ENCODE results near the gene NDUFS3. TPM values are rescaled to one million over a fixed set of nuclear protein-coding genes. Genes with fewer than 3 reads are reported as not detected.

Gene NDUFS3
- total RNA-seq, 2 experiments from 2014 or later: 129 to 138 TPM

DNA sequence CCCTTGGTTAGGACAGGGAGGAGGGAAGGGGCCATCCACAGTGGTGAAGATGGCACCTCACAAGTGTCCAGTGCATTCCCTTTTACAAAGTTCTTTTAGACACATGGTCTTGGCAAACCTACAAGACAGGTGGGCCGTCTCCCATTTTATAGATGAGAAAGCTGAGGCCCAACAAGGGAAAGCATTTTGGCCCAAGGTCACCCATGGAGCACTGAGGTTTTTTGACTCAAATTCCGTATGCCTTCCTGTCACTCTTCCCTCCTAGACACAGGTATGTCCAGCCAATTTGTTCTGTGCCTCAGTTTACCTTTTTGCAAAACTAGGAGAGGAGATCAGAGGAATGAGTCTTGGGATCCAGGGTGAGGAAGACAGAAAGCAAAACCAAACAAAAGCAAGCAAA, 14.1 kb downstream of the NDUFS3 start:
- Mint-ChIP-seq H3K27ac (no peak overlapping the region), H3K4me1 (ENCODE audit: low read depth) (peaks cover 5% of the 10 kb centered on the region), H3K27me3 (peaks cover 29% of the 10 kb centered on the region), H3K4me3 (no peak overlapping the region), H3K9me3 (no peaks in the 10 kb centered on the region), H3K36me3 (ENCODE audit: low read depth) (no peaks in the 10 kb centered on the region)
- intact Hi-C loops (cut with micrococcal nuclease): no loop called here
- POLR2A ChIA-PET: interaction anchor here (1.3 to 2.0 kb wide), 3 partner anchors 11 to 19 kb away, joined by 3 to 5 read pairs (median 3); partner anchors contain the start of genes KBTBD4 and NDUFS3
- TF ChIP-seq, protein P1, sequence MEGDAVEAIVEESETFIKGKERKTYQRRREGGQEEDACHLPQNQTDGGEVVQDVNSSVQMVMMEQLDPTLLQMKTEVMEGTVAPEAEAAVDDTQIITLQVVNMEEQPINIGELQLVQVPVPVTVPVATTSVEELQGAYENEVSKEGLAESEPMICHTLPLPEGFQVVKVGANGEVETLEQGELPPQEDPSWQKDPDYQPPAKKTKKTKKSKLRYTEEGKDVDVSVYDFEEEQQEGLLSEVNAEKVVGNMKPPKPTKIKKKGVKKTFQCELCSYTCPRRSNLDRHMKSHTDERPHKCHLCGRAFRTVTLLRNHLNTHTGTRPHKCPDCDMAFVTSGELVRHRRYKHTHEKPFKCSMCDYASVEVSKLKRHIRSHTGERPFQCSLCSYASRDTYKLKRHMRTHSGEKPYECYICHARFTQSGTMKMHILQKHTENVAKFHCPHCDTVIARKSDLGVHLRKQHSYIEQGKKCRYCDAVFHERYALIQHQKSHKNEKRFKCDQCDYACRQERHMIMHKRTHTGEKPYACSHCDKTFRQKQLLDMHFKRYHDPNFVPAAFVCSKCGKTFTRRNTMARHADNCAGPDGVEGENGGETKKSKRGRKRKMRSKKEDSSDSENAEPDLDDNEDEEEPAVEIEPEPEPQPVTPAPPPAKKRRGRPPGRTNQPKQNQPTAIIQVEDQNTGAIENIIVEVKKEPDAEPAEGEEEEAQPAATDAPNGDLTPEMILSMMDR (IDR thresholded peaks at IDR 0.05): no peak
- CTCF ChIA-PET: no interaction called here
- ATAC-seq (no peak), DNase-seq (no peak)

DNA sequence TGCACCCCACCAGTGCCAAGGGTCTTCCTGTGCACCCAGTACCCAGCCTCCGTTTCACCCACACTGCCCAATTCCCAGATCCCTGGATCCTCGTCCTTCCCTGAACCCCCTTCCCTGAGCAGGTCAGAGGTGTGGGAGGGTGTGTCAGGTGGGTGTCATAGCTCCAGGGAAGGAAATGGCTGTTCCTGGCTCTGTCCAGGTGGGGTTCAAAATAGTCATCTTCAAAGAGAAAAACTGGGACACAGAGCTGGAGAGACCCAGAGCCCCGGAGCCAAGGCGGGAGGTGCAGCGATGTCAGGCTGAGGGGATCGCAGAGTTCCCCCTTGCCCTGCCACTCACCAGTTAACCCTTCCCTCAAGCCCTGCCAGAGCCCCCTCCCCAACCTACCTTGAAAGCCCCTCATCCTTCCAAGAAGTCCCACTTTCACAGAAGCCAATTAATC, 14.6 kb downstream of the NDUFS3 start:
- Mint-ChIP-seq H3K27me3 (peaks cover 29% of the 10 kb centered on the region), H3K27ac (no peak overlapping the region), H3K36me3 (ENCODE audit: low read depth) (no peaks in the 10 kb centered on the region), H3K9me3 (no peaks in the 10 kb centered on the region), H3K4me3 (no peak overlapping the region), H3K4me1 (ENCODE audit: low read depth) (peaks cover 5% of the 10 kb centered on the region)
- ATAC-seq (no peak), DNase-seq (no peak)
- intact Hi-C loops (cut with micrococcal nuclease): no loop called here
- TF ChIP-seq, protein P1 (IDR thresholded peaks at IDR 0.05): no peak
- ChIA-PET CTCF (no interaction called here), POLR2A (interaction anchor here (0.8 to 2.0 kb wide), 3 partner anchors 14 to 23 kb away, joined by 3 to 5 read pairs (median 5); partner anchors contain the start of genes KBTBD4 and NDUFS3)

DNA sequence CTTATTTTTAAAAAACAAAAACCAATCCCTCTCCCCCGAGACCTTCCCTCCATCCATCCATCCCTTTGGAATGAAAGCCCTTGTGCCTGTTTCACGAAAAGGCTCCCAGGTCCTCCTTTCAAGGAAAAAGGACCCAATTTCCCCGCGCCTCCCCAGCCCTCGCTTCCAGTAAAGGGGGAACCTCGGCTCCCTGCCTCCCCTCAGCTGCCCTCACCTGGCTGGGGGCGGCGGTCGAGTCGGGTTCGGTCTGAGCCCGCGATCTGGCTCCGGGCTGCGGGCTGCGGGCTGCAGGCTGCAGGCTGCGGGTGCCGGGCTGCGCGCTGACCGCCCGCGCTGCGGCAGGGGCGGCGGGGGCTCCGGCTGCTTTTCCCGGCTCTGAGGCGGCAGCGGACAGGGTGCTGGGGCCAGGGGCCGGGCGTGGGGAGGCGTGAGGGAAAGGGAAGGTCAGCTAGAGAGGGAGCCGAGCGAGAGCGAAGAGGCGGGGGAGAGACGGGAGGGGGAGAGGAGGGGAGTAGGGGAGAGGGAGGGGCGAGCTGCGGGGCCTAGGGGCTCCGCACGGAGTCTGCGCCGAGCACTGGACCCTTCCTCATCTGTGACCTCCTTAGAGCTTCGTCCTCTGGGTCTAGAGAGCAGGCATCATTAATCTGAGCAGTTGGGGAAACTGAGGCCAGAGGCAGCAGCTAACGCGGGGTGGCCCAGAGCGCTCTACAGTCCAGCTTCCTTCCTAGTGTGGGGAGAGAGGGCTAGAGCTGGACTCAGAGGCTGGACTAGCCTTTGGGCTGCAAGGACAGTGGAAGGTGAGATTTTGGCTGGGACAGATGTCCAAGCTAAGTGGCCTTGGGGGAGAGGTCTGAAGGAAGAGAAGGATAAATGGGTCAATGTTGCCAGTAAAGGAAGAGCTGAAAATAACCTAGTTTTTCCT, 15.3 kb downstream of the NDUFS3 start, which contains the start of gene C1QTNF4:
Gene C1QTNF4 (minus strand): TSS at position 478 of the 922 bp plus-strand sequence. CDS start 3,601 bp downstream, outside the sequence.
- peaks cover 29% of the 10 kb centered on the region for H3K27me3 Mint-ChIP-seq
- H3K9me3 Mint-ChIP-seq: no peaks in the 10 kb centered on the region
- H3K4me3 Mint-ChIP-seq: no peak within 1 kb of the TSS
- peaks cover 5% of the 10 kb centered on the region for H3K4me1 Mint-ChIP-seq (ENCODE audit: low read depth)
- intact Hi-C loops (cut with micrococcal nuclease): no loop called here
- no peak within 1 kb of the TSS for H3K27ac Mint-ChIP-seq
- no peak for DNase-seq
- POLR2A ChIA-PET: interaction anchor here (0.8 to 2.0 kb wide), 2 partner anchors 15 to 22 kb away, joined by 5 read pairs; partner anchors contain the start of genes KBTBD4 and NDUFS3
- ATAC-seq: no peak
- H3K36me3 Mint-ChIP-seq (ENCODE audit: low read depth): no peaks in the 10 kb centered on the region
- CTCF ChIA-PET: interaction anchor here (1.5 to 1.6 kb wide), 2 partner anchors 26 to 220 kb away, joined by 3 read pairs; no protein-coding TSS in a partner anchor
- TF ChIP-seq, protein P1 (IDR thresholded peaks at IDR 0.05): no peak

DNA sequence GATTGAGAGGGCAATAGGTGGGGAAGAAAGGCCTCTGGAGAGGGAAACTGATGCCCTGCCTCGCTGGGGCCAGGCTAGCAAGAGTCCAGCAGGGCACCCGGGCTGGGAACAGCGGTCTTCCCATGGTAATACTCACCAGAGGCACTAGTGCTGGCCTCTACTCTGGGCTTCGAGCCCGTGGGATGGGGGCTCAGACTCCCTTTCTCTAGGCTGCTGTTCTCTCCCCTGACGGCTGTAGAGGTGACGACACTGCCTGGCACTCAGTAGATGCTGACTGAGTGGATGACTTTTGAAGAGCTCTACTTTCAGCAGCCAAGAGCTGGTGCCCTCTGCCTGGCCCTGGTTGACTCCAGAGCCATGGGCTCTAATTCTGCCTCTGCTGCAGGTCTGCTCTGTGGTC, 16.2 kb downstream of the NDUFS3 start:
- TF ChIP-seq, protein P1 (IDR thresholded peaks at IDR 0.05): no peak
- H3K36me3 Mint-ChIP-seq (ENCODE audit: low read depth): no peaks in the 10 kb centered on the region
- DNase-seq: no peak
- H3K9me3 Mint-ChIP-seq: no peaks in the 10 kb centered on the region
- CTCF ChIA-PET: interaction anchor here (1.5 to 1.6 kb wide), 2 partner anchors 25 to 221 kb away, joined by 3 read pairs; no protein-coding TSS in a partner anchor
- peaks cover 5% of the 10 kb centered on the region for H3K4me1 Mint-ChIP-seq (ENCODE audit: low read depth)
- POLR2A ChIA-PET: interaction anchor here (2.0 kb wide), 1 partner anchor 16 kb away, joined by 5 read pairs; the partner anchor contains the start of genes KBTBD4 and NDUFS3
- peaks cover 29% of the 10 kb centered on the region for H3K27me3 Mint-ChIP-seq
- H3K4me3 Mint-ChIP-seq: no peak overlapping the region
- intact Hi-C loops (cut with micrococcal nuclease): no loop called here
- no peak for ATAC-seq
- no peak overlapping the region for H3K27ac Mint-ChIP-seq

All from activated CD8-positive, alpha-beta T cell treated with anti-CD3 and anti-CD28 coated beads for 36 hours (primary cell).